NCI-H1417 treated with DMSO at 0.1 percent for 48 hours (cell line): Measurements from ENCODE around the gene RIN3.

Experiments
- DNase-seq: peaks from one replicate; lab custom pipeline; 2025; lab: John Stamatoyannopoulos, UW

The RIN3 gene, protein sequence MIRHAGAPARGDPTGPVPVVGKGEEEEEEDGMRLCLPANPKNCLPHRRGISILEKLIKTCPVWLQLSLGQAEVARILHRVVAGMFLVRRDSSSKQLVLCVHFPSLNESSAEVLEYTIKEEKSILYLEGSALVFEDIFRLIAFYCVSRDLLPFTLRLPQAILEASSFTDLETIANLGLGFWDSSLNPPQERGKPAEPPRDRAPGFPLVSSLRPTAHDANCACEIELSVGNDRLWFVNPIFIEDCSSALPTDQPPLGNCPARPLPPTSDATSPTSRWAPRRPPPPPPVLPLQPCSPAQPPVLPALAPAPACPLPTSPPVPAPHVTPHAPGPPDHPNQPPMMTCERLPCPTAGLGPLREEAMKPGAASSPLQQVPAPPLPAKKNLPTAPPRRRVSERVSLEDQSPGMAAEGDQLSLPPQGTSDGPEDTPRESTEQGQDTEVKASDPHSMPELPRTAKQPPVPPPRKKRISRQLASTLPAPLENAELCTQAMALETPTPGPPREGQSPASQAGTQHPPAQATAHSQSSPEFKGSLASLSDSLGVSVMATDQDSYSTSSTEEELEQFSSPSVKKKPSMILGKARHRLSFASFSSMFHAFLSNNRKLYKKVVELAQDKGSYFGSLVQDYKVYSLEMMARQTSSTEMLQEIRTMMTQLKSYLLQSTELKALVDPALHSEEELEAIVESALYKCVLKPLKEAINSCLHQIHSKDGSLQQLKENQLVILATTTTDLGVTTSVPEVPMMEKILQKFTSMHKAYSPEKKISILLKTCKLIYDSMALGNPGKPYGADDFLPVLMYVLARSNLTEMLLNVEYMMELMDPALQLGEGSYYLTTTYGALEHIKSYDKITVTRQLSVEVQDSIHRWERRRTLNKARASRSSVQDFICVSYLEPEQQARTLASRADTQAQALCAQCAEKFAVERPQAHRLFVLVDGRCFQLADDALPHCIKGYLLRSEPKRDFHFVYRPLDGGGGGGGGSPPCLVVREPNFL

DNA sequence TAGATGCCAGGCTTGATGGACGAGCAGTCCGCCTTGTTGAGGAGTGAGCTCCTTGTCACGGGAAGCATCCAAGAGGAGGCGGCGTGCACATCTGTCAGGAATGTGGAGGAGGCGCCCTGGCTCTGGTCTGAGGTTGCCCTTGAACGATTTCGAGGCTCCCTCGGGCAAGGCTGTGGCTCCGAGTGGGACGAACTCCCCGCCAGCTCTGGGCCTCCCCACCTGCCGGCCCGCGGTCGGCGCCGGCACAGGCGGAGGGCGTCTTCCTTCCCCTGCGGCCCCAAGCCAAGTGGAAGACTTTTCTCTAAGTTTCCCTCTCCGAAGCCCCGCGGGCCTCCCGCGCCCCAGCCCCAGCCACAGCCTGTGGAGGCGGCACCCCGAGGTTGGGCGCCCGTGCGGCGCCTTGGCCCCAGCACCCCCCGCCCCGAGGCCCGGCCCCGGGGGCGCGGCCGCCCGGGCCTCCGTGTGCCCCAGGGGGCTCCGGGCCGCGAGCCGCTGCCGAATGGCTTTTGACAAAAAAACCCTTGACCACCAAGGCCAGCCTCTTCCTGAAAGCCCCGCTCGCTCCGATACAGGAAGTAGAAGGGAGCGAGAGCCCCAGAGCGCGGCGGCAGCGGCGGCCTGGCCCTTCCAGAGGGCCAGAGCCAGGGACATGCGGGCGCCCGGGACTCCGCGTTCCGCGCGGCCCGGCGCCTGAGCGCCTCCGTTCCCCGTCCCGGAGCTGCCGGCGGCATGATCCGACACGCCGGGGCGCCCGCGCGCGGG, at the start of gene RIN3:
TSS of gene RIN3 (plus strand) at position 578 of the 762 bp plus-strand sequence. CDS start at position 730, 152 bp downstream.
- no peak for DNase-seq

DNA sequence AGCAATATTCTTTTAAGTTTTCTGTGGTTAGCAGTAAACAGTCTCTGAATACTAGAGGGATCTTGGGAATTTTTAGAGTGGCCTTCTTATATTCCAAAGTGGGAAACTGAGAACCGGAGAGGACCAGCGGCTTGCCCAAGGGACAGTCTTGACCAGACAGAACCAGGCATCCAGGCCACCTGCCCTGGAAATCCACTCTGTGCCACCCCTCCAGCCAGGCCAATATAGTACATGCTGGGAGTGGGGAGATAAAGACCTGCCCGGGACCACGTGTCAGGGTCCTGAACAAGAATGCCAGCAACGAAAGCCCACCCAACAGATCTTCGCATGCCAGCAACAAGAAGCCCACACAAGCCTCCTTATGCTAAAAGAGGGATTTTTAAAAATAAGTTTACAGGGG, 49.4 kb upstream of the RIN3 start:
- DNase-seq: no peak

DNA sequence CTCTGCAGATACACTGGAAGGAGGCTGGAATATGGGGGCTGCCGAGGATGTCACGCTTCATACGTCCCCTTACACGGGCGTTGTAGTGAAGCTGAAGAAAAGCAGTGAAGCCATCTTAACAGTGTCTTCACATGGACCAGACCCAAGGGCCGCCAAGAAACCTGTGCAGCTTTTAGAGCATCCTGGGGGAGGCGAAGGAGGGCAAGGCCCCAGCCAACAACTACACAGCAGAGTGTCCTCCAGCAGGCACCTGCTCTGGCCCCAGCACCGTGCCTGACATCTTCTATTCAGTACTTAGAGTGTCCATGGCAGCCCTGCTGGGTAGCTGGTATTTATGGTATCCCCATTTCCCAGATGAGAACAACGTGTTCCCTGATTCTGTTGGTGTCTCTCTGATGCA, 48.9 kb upstream of the RIN3 start:
- DNase-seq: no peak

DNA sequence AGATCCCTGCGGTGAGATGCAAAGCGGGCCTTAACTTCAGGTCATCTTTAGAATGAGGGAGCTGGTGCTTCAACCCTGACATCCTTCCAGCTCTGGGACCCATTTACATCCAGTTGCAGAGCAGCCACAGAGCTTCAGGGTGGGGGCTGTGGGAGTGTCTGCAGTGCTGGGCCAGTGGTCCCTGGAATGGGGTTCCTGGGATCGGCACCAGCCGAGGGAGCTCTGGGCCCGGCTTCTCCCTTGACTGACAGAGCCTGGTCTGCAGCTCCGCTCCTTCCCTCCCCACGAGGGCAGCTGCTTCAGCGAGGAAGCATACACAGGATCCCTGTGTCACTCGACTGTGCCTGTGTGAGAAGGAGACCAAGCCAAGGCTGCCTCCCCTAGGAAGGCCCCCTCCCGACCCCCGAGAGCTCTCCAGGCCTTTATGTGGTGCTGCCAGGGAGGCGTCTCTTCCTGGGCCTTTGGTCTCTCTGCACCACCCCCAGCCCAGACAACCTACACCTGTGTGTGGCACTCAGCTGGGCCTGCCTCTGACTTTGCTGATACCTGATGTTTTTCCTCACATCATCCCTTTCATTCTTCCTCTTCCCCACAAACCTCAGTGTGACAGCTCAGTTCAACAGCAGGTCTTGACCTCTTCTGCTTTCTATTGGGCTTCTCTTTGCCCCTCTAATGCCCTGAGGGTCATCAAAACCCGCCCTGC, 48.1 kb upstream of the RIN3 start:
- no peak for DNase-seq

DNA sequence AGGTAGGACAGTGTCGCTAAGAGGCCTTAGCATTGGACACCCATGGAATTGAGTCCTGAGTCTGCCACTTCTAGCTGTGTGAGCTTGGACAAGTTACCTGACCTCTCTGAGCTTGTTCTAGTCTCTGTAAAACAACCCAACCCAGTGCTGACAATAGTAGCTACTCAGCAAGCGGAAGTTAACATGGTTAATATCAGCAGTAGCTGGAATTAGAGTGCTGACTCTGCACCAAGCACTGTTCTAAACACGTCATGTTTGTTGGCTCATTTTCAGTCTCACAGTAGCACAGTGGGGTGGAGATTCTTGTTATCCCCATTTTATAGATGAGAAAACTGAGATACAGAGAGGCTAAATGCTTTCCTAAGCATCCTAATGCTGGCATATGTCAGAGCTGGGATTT, 47.5 kb upstream of the RIN3 start:
- no peak for DNase-seq

DNA sequence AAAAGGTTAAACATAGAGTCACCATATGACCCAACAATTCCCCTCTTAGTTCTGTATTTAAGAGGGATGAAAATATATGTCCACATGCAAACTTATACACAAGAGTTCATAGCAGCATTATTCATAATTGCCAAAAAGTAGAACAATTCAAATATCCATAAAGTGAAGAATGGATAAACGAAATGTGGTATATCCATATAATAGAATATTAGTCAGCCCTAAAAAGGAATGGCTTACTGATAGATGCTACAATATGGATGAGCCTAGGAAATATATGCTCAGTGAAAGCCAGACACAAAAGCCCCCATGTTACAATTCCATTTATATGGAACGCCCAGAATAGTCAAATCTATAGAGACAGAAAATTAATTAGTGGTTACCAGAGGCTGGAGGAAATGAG, 44.1 kb upstream of the RIN3 start:
- no peak for DNase-seq

DNA sequence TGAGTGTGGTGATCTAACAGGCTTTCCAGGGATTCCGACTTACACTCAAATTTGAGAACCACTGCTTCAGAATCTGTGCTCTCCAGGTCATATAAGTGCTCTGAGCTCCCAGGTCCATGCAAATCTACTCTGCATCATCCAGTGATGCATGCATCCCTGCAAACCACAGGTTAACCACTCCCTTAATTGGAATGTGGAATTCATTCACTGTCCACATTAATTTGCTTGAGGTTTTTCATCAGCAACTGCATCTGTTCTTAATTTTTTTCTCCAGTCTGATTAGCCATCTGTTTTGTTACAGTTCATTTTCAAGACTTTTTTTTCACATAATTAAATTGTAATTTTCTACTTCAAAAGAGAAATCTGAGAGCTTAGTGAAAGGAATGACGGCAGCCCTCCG, 43.4 kb upstream of the RIN3 start:
- DNase-seq: no peak

- no peak for DNase-seq
These were observed 42.8 kb upstream of the RIN3 start for GRCh38 chr14:92470811-92471210.

DNA sequence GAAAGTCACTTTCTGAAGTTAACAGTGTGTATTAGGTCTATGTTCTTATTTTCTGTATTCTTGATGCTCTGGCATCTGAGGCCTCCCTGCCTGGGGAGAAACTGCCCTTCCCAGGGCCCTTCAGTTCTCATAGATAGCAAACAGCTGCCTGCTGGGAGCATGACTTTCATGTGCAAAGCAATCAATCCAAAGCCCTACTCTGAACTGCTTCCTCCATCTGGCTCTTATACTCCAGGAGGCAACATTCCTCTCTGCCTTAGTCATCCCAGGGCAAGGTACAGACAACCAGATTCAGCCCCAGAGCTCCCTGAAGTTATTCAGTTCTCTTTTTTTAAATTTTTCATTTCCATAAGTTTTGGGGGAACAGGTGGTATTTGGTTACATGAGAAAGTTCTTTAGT, 41.7 kb upstream of the RIN3 start:
- DNase-seq: no peak

- no peak for DNase-seq
These were observed 40.7 kb upstream of the RIN3 start for GRCh38 chr14:92472860-92473259.

DNA sequence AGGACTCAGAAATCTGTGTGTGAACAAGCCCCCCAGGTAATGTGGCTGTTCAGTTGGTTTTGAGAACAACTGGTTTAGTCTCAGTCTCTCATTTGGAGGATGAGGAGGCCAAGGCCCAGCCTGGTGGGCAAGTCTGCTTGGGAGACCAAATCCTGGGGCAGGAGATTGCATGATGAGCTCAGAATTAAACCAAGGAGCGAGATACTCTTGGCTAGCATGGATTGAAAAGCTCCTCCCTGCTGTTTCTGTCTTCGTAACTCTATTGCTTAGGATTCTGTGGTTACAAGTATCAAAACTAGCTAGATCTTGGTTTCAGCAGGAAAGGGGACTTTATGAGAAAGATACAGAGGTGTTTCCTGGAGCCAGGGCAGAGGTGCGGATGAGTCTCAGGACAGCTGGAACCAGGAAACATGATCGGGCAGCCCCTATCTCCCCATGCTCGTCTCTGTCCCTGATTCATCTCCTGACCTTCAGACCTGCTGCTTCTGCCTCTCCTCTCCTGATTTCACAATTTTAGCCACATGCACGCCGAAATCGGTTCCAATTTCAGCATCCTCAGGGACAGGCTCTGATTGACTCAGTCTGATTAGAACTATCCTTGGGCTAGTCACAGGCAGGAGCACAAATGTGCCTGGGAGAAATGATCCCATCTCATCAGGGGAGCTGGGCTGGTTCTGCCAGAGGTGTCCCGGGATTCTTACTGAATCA, 40.2 kb upstream of the RIN3 start:
- no peak for DNase-seq

DNA sequence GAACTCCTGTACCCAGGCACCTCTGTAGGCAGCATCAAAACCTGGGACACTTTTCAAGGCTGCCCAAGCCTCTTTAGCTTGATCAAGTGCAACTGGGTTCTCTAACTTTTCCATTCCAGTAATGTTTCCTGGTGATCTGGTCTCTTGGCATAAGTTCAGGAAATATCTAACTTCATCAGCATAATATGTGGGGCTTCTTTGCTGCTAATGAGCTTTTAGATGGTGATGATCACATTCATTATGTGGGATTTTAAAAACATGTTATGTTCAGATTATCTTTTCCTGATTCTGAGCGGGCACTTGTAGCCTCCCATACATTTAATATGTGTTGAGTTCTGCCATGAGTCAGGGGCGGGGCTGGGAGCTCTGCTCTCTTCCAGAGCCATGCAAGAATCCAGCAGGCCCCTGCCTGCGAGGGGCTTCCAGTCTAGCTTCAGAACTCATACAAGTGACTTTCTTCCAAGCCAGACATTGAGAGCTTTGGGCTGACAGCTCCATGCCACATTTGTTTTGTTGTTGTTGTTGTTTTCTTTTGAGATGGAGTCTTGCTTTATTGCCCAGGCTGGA, 39.5 kb upstream of the RIN3 start:
- DNase-seq: no peak

DNA sequence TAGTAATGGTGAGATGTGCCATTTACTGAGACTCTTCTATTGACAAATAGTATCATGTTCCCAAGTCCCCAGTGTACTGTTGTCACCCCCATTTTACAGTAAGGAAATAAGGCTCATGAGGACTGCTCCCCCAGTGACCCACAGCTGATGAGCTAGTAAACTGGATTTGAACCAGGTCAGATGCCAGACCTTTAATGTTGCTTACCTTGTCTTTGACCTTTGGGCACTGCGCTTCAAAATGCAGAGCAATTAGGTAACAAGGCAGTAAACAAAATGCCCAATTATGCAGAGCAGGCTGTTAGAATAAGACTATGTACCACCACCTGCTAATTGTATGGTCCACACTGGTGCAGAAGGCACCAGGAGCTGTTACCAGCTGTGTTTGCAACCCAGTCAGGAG, 38.5 kb upstream of the RIN3 start:
- DNase-seq: no peak

DNA sequence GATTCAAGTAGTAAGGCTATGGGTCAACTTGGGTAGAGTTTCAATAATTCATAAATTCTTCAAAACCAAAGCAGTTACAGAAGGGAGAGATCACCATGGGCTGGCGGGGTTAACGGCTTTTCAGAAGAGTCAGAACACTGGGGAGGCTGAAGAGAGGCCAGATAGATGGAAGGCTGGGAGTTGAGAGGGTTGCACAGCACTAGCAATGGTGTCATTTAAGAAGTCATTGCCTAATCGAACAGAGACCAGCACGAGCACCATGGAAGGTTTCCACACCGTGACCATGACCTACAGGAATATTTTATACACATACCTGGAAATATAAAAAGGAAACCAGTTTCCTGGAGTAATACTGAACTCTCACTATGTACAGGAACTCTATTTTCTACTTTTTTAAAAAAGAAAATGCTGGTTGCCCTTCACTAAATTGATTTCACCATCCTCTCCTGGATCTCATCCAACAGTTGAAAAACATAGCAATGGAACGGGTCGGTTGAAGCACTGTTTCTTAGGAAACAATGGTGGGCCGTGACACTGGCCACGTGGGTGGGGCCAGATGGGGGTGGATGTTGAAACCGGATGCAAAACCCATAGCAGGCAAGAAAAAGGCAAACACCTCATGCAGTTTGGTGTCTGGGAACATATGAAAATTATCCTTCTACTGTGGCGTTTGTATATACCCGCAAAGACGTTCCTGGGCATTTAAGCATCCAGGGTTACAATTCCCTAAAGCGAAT, 38.0 kb upstream of the RIN3 start:
- DNase-seq: no peak

- no peak for DNase-seq
These were observed 32.7 kb upstream of the RIN3 start for GRCh38 chr14:92480856-92481255.

DNA sequence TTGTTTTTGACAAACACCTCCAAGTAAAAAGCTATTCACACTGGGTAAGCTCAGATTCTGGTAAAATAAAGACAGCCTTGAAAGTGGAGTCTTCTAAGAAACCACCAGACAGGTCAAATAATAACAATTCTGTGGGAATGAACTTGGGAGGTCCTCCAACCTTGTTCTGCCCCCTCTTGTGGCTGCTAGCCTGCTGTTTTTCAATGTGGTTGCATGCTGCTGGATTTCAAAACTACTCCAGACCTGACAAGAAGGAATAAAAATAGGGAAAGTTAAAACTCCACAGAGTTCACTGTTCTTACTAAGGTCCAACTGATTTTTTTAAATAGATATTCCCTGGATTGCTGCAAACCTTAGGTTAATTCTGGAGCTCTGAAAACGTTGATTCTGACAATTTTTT, 32.2 kb upstream of the RIN3 start:
- no peak for DNase-seq

DNA sequence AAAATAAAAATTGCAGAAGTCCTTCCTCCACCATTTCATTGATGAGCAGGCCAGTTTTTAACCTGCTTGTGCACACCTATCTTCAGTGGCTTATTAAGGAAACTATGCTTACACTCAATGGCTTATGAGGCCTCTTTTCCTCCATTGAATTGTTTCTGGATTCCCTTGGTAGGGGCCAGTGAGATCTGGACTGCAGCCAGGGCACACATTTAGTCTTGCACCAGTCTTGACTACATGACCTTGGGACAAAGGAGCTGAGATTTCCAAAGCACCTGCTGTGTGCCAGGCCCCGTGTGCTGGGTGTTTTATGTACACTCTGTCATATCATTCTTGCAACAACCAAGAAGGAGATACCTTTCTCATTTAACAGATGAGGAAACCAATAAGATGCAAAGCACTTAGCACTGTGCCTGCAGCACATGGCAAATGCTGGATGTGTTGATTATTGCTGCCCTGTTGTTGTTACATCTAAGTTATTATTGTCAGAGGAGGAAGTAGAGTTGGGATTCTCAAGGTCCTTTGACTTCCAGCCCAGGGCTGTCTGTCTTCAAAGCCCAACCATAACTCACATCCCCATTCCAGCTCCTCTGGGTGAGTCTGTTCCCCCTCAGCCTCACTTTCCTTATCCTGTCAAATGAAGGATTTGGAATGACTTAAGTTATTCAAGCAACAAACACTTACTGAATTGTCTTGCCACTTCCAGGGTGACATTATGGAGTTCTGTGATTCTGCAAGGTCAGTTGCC, 31.6 kb upstream of the RIN3 start:
- DNase-seq: no peak

DNA sequence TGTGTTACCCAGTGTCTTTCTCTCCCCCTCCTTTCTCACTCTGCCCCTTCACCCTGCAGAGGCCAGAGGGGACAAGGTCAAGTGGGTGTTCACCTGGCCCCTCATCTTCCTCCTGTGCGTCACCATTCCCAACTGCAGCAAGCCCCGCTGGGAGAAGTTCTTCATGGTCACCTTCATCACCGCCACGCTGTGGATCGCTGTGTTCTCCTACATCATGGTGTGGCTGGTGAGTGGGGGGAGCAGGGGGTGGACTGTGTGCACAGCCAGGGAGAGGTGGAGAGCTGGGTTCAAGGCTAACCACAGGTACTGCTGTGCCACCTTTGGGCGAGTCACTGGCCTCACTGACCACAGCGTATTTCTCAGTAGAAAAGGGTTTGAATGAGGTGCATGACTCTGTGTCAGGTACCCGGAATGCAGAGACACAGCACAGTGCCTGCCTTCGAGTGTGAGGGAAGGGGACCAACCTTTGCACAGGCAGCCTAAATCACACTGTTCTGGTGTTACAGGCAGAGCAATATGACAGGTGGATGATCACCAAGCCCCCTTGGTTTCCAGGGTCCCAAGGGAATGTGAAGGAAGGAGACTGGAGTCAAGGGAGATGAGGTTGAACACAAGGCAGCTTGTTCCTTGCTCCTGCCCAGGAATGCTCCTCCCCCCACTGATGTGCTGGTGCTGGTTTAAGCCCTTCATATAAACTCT, 30.8 kb upstream of the RIN3 start:
- no peak for DNase-seq
